ENCODE results near the gene PARP3.

GRCh38 chr3:51980253-51980652, 38.1 kb downstream of the PARP3 start:
- TF ChIP-seq YY1 (IDR thresholded peaks at IDR 0.05; ENCODE audit: extremely low read depth, insufficient replicate concordance, low read depth, low read length) (no peak), FOSL1 (IDR thresholded peaks at IDR 0.05; ENCODE audit: low read depth) (no peak), EZH2 (IDR thresholded peaks at IDR 0.05) (no peak), CEBPB (IDR thresholded peaks at IDR 0.05; ENCODE audit: low read depth) (no peak), POLR2A (IDR thresholded peaks at IDR 0.05; ENCODE audit: borderline replicate concordance, extremely low read depth, insufficient read depth, insufficient read length) (no peak), SIN3A (IDR thresholded peaks at IDR 0.05; ENCODE audit: low read depth) (no peak), ELF1 (IDR thresholded peaks at IDR 0.05; ENCODE audit: borderline replicate concordance, low read depth) (no peak), ZNF274 (IDR thresholded peaks at IDR 0.05; ENCODE audit: low read depth, low read length) (no peak)
- TF ChIP-seq, protein P1, sequence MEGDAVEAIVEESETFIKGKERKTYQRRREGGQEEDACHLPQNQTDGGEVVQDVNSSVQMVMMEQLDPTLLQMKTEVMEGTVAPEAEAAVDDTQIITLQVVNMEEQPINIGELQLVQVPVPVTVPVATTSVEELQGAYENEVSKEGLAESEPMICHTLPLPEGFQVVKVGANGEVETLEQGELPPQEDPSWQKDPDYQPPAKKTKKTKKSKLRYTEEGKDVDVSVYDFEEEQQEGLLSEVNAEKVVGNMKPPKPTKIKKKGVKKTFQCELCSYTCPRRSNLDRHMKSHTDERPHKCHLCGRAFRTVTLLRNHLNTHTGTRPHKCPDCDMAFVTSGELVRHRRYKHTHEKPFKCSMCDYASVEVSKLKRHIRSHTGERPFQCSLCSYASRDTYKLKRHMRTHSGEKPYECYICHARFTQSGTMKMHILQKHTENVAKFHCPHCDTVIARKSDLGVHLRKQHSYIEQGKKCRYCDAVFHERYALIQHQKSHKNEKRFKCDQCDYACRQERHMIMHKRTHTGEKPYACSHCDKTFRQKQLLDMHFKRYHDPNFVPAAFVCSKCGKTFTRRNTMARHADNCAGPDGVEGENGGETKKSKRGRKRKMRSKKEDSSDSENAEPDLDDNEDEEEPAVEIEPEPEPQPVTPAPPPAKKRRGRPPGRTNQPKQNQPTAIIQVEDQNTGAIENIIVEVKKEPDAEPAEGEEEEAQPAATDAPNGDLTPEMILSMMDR (IDR thresholded peaks at IDR 0.05 in 2 of 3, conservative IDR thresholded peaks at IDR 0.05 in 1 of 3; ENCODE audit: borderline replicate concordance in 1 of 3, insufficient read depth in 1 of 3, low read depth in 2 of 3, low read length in 2 of 3): no peak
- TF ChIP-seq, protein P2, sequence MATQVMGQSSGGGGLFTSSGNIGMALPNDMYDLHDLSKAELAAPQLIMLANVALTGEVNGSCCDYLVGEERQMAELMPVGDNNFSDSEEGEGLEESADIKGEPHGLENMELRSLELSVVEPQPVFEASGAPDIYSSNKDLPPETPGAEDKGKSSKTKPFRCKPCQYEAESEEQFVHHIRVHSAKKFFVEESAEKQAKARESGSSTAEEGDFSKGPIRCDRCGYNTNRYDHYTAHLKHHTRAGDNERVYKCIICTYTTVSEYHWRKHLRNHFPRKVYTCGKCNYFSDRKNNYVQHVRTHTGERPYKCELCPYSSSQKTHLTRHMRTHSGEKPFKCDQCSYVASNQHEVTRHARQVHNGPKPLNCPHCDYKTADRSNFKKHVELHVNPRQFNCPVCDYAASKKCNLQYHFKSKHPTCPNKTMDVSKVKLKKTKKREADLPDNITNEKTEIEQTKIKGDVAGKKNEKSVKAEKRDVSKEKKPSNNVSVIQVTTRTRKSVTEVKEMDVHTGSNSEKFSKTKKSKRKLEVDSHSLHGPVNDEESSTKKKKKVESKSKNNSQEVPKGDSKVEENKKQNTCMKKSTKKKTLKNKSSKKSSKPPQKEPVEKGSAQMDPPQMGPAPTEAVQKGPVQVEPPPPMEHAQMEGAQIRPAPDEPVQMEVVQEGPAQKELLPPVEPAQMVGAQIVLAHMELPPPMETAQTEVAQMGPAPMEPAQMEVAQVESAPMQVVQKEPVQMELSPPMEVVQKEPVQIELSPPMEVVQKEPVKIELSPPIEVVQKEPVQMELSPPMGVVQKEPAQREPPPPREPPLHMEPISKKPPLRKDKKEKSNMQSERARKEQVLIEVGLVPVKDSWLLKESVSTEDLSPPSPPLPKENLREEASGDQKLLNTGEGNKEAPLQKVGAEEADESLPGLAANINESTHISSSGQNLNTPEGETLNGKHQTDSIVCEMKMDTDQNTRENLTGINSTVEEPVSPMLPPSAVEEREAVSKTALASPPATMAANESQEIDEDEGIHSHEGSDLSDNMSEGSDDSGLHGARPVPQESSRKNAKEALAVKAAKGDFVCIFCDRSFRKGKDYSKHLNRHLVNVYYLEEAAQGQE (IDR thresholded peaks at IDR 0.05; ENCODE audit: low read depth): no peak
